ENCODE results near the gene TNNT3.

Gene TNNT3

DNA sequence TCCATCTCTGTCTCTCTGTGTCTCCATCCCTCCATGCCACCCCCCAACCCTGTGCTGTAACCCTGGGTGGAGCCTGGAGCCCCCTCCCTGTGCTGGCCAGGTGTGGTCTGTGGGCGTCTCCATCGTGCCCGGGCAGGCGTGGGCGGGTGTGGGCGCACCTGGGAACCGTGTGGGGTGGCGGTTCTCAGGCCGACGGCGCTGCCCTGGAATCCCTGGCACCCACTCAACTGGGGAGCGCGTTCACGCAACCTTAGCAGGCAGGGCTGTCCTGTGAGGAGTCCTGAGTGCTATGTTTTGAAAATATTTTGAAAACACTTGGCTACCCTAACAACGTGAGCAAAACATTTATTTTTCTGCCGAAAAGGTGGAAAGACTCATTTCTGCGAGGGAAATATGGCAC, 4.7 kb downstream of the TNNT3 start:
- DNase-seq, result no peak

DNA sequence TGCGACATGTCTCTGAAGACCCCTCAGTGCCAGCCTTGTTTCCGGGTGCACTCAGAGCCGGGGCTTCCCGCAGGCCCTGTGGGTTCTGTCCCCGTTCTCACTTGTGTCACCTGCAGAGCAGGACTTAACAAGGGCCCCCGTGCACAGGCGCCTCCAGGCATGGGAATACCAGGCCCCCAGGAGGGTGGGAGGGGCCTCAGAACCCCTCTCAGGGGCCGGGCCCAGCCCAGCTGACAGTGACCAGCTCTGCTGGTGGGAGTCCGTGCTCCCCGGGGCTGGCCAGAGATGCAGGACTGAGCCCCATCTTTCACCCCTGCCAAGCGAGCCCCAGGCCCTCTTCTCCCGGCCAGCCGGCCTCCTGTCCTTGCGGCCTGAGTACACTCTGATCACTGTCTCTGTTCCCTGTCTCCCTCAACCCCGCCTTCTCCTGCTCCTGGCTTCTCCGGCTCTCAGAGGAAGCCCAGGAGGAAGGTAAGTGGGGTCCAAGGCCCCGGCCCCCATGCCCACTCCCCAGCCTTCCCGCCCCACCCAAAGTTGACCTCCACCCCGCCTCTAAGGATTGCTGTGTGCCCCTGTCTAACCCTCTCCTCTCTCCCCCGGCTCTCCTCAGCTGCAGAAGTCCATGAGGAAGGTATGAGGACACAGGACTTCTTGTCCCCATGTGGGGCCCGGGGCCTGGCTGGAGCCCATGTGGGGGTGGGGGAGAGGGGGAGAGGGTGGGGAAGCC, 5.3 kb downstream of the TNNT3 start:
- no peak for DNase-seq

DNA sequence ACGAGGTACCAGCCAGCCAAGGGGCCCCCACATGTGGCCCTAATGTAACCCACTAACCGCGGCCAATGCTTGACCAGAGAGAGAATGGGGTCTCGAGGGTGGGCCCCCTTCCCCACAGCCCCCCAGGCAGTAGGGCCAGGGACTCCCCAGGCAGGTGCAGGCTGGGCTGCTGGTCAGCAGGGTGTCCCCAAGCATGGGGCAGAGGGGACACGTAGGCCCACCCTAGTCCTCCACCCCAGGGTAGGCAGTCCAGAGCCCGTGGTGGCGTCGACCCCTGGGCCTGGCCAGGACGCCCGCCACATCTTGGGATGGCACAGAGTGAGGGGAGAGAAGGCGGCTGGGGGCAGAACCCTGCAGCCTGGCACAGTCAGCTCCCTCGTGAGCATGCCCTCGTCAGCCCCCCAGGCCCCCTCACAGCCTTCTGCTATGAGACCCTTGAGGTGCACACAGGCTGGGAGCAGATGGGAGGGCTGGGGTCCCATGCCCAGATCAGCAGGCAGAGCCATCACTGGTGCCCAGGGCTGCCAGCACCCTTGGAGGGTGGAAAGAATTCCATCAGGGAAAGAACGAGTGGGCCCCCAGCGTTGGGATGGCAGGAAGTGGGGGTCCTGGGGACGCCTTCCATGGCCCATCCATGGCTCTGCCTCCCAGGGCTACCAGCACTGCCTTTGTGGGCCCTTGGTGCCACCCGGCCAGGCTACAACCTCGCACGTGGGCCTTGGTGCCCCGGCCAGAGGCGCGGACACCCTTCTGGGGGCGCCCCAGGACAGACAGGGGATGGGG, 6.1 kb downstream of the TNNT3 start:
- DNase-seq, result no peak

DNA sequence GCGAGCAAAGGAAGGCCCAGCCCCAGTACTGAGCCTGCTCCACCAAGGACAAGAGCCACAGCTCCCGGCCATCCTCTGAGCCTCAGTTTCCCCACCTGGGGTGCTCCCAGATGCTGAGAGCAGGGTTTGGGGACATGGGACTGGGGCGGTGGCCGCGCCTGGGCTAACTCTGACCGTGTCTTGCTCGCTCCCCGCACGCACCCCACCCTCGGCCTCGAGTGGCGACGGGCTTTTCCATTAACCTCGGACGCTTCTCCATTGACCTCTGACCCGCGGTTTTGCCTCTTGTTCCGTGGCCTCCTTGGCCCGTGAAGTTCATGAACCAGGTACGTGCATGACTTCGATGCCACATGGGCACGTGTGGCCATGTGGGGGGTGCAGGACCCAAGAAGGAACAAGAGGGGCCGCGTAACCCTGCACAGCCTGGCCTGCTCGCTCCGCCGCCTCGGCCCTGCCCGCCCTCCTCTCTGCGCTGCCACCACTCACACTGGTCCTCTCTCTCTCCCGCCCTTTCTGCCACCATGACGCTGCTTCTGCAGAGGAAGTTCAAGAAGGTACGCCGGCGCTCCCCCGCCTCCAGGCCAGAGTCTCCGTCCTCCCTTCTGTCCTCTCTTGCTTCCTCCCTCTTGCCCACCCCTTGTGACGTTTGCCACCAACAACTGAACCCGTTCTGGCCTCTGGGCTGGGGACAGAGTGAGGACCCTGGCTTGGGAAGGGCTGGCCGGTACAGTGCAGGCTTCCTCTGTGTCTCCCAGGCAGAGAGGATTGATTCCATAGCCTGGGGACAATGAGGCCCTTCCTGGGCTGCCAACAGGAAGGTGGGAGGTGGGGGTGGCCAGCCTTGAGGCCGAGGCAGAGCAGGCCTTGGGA, 6.9 kb downstream of the TNNT3 start:
- DNase-seq, result no peak

DNA sequence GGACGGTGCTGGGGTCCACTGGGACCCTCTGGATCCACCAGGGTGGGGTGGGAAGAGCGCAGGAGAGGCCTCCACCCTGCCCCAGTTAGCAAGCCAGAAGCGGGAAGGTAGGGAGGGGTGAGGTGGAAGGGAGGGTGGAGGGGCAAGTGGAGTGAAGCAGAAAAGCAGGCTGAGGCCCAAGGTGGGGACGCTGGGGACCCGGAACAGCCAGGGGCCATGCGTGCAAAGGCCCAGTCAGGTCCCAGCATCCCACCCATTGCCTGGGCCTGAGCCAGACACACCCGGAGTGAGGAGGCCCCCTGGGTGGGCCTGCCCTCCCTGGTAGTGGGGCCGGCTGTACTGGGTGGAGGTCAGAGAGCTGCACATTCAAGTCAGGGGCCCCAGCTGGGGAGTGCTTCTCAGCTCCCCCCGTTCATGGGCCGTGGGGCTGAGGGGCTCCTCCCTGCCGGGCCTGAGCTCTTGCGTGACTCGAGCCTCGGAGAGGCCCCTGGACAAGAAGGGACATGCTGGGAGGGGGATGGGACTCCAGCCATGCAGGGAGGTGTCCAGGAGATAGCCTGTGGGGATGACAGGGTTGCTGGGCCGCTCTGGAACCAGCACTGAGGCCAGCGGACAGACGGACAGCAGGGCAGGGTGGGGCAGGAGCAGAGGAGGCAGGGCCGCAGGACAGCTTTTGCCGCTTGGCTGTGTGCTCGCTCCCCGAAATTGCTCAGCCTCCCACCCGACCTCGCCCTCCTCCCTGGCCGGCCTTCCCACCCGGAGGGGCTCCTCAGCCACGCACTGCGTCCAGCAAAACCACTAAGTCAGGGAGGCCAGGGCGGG, 7.7 kb downstream of the TNNT3 start:
- DNase-seq, result no peak

DNA sequence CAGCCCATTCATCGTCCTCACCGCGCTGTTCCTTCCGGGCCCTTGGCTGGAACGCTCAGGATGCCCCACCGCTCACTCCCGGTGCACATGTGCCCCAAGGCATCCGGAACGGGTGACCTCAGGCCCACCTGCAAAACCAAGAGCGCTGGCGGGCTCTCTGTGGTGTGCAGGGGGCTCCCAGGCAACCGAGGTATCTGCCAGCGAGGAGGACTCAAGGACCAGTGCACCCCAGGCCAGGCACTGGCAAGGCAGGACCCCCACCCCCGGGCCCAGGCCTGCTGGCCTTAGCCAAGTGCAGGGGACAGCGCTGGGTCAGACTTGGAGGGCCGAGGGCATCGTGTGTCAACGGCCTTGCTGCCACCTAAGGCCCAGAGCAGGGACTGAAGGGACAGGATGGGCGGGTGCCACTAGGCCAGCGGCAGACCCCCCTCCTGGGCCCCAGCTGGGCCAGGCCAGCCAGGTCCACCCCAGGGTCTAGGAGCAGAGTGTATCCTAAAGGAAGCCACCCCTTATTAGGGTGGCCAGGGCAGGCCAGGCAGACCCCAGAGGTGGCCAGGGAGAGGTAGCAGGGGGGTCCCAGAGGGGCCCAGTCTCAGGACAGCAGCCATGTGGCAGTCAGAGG, 8.5 kb downstream of the TNNT3 start:
- no peak for DNase-seq

DNA sequence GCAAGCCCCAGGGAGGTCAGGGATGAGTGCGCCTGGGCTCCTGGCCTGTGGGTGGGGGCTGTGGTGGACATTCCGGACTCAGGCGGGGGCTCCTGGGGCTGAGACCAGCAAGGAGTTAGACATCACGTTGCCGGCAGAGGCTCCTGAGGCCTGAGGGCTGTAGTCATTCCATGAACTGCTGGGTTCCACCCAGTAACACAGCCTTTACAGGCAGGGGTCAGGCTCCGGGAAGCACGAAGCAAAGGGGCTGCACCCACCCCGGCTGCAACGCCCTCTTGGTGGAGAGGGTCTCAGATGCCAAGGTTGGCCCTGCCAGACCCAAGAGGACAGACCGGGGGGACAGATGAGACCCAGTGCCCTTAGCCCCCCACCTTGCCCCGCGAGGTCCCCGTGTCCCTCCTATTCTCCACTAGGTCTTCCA, 9.0 kb downstream of the TNNT3 start:
- no peak for DNase-seq

DNA sequence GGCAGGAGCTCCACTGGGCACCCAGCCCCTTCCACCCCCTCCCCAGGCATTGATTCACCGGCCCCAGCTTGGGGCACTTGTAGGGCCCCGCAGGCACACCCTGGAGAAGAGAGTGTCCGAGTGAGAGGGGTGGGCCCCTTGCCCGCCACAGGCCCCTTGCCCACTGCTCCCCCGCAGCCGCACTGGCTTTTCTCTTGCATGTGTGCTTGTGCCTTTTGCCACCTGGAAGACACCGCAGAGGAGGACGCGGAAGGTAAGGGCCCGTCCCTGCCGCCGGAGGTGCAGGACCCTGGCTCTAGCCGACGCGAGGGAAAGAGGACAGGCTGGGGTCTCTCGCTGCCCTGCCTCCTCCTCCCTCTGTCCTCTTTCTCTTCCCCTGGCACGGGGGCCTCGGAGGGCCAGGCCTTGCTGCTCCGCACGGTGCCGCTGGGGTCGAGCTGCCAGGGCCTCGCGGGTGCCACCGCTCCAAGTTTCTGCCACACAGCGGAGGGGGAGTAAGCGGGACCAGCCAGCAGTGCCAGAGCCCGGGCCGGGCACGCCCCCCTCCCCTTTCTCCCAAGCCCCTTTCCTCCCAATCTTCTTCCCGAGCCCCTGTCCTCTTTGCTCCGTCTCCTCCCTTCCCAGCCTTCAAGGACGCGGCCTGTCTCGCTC, 9.5 kb downstream of the TNNT3 start:
- no peak for DNase-seq

DNA sequence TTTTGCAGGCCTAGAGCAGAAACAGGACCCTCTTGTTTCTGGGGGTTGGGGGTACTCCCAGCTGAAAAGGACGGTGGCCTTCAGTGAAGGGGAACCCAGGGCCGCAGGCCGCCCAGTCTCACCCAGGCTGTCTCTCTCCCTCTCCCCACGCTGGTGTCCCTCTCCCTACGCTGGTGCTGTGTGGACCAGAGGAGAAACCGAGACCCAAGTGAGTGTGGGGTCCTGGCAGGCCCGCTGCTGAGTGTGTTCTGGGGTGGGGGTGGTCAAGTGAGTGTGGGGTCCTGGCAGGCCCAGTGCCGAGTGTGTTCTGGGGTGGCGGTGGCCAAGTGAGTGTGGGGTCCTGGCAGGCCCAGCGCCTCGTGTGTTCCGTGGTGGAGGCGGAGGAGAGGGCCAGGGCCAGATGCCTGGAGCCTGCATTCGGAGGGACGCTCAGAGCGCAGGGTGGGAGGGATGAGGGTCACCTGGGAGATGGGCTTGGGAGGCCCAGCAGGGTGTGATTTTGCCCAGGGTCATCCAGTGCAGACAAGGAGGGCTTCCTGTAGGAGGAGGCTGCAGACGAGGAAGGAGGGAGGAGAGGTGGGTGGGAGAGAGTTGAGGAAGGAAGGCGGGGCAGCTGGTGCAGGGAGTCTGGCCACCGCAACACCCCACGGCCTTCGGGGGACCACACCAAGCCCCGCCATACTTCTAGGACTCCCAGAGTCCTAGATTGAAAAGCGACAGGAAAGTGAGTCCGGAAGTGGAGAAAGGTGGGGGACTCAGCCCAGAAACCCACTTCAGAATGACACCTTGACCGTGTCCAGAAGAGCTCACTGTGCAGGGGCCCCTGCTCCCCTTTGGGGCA, 10.3 kb downstream of the TNNT3 start:
- DNase-seq, result no peak

DNA sequence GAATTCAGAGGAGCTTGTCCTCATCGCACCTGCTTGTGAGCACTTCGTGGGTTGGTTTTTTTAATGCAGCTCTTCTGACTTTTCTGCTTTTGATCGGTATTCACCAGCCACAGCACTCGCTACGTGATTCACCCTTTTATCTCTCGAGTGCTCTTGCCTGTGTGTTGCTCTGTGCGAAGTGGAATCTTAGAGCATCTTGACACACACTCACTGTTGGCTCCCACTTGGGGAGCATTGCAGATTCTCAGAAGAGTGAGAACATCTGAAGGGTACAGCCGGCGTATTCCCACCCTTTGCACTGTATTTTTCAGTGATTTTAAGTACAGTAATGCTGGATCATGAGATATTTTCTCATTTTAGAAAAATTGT, 10.9 kb downstream of the TNNT3 start:
- DNase-seq, result no peak

DNA sequence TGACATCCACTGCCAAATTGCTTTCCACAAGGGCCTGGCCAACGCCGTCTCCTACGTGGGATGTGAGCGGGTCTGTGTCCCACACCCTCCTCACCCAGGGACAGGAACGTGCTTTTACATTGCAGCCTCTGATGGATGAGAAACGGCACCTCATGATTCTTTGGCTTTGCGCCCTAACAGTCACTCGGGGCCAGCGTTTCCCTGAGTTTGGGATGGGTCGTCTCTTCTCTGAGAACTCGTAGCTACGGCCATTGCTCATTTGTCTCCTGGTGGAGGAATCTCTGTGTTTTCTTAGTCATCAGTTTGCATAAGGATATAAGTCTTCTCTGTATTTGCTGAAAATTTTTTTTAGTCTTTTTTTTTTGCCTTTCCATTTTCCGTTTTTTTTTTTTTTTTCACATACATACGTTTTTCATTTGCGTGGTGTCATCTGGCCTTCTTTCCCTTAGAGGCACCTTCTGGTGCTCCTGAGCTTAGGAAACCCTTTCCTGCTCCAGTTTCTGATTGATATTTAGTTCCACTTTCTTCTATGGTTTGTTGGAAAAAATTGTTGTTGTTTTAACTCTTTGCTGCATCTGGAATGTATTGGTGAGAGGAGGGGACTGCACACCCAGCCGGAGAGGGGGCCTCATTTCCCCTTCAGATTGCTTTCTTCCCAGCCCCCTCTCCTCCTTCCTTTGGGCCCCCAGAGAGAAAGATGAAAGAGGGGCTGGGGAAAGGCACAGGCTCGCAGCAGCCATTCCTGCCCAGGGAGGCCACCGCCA, 12.0 kb downstream of the TNNT3 start:
- DNase-seq, result no peak

DNA sequence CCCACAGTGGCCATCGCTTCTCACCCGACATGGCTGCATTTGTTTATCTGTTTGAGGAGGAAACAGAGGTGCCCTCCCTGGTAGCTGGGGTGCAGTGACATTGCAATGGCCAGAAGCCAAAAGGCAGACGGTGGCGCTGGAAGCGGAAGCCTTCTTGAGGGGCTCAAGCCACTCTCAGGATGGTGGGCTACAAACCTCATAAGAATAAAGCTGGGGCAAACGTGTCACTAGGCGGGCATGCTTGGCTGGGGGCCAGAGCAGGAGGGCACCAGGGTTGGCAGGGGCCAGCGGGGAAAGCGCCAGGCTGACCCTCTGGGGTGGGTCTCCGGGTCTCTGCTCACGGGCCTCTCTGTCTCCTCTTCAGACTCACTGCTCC, 12.6 kb downstream of the TNNT3 start:
- DNase-seq, result no peak

DNA sequence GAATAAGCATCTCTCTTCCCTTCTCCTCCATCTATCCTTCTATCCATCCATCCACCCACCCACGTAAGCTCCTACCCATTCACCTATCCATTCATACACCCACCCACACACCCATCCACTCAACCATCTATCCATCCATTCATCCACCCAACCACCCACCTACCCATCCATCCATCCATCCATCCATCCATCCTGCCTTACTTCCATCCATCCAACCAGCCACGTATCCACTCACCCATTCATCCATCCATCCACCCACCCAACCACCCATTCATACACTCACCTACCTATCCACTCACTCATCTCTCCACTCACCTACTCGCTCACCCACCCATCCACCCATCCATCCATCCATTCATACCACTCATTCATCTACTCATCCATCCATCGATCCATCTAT, 13.2 kb downstream of the TNNT3 start:
- no peak for DNase-seq

DNA sequence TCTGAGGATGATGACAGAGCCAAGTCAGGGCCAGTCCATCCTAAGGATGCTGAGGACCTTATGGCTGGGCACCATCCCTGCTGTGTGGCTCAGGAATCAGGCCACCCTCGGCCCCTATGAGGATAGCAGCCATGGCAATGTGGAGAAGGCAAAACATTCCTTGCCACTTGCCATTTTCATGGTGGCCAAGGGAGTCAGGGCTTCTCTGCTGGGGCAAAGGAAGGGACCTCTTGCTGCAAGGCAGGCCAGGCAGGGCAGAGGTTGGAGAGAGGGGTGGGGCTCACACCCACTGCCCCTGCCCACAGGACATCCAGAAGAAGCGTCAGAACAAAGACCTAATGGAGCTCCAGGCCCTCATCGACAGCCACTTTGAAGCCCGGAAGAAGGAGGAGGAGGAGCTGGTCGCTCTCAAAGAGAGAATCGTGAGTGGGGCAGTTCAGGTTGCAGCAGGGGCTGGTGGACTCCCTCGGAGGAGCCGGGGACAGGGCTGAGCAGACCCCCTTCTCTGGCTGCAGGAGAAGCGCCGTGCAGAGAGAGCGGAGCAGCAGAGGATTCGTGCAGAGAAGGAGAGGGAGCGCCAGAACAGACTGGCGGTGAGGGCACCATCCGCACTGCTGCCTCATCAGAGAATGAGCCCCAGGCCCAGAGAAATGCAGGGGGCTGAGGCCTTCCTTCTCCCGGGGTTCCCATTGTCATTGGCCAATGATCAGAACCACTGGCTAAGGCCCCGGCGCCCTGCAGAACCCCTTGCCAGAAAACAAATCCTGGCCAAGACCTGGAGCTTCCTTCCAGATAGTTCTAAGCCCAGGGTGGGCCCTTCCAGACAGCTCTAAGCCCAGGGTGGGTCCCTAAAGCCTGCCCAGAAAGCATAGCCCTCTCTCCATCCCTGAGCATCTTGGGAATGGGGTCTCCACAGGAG, 14.2 kb downstream of the TNNT3 start:
- no peak for DNase-seq

DNA sequence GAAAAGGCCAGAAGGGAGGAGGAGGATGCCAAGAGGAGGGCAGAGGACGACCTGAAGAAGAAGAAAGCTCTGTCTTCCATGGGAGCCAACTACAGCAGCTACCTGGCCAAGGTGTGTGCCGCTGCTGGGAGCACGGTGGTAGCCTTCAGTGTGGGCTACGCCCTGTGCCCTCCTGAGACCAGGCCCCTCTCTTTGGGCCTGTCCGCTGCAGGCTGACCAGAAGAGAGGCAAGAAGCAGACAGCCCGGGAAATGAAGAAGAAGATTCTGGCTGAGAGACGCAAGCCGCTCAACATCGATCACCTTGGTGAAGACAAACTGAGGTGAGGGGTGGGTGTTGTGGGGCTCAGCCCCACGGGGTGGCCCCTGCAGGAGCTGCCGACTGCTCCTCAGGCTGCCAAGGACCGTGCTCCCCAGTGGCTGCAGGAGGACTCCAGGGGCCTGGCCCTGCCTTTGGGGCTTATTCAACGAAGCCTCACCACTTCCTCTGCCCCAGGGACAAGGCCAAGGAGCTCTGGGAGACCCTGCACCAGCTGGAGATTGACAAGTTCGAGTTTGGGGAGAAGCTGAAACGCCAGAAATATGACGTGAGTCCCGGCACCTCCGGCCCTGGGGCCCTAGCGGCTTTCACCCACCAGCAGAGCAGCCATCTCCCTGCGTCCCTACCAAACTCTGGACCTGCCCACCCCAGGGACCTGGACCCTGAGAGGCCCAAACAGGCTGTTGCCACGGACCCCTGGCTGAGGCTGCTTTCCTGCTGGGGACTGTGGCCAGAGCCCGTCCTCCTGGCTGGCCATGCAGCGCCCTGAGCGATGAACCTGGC, 15.0 kb downstream of the TNNT3 start:
- DNase-seq, result no peak

DNA sequence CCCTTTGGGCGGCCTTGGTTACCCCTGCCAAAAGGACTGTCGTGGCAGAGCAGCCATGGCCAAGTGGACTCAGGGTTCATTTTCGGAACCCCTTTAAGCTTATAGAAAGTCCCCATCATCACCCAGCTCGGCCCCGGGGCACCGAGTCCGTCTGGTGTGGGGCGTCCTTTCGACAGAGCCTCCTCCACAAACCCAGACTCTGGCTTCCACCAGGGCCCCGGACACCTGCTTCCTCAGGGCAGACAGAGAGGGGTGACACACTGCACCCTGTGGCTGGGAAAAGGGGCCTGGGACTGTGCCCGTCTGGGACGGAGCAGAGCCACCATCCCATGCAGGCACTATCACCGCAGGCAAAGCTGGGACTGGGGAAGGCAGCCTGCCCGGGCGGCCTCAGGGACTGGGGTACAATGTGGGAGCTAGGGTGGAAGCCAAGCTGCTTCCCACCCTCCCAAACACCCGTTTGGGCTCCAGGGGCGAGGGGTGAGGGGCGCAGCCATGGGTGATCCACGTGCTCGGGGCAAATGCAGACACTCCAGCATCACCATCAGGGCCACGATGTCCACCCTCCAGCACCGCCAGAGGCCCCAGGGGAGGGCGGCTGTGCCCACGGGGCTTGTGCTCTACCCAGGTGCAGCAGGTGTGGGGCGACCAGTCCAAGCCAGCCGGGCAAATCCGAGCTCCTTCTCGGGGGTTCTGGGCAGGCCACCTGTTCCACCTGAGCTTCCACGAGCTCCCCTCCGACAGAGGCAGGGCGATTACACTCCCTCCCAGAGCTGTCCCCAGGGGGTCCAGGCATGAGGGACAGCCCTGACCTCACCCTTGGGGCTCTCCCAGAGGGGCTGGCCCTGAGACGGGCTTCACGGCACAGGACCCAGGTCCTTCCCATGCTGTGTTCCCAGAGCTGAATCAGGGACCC, 15.9 kb downstream of the TNNT3 start:
- no peak for DNase-seq
